ENCODE measurements around the gene DDX20. TPM values are rescaled to one million over a fixed set of nuclear protein-coding genes. Genes with fewer than 3 reads are reported as not detected.

Gene DDX20
- total RNA-seq, 6 experiments from 2014 or later, result 12.9 to 15.5 (median 13.9) TPM

- Mint-ChIP-seq H3K4me3 (no peak overlapping the region), H3K27ac (peak overlapping the region; percentile 15), H3K27me3 (ENCODE audit: insufficient read depth) (peaks cover 3% of the 10 kb centered on the region; the same call in 1 of the 2 replicates), H3K36me3 (ENCODE audit: low read depth) (peaks cover 5% of the 10 kb centered on the region; the same call in 1 of the 2 replicates), H3K9me3 (no peaks in the 10 kb centered on the region), H3K4me1 (ENCODE audit: low read depth) (peaks cover 22% of the 10 kb centered on the region)
- no peak for DNase-seq
- TF ChIP-seq CTCF (IDR thresholded peaks at IDR 0.05), result no peak
Measured at GRCh38 chr1:111720977-111721786, 34.5 kb upstream of the DDX20 start.

- H3K4me1 Mint-ChIP-seq (ENCODE audit: low read depth), result peaks cover 22% of the 10 kb centered on the region
- no peak overlapping the region for H3K27ac Mint-ChIP-seq
- peaks cover 1% of the 10 kb centered on the region; the same call in 1 of the 2 replicates for H3K27me3 Mint-ChIP-seq (ENCODE audit: insufficient read depth)
- H3K4me3 Mint-ChIP-seq, result no peak overlapping the region
- no peaks in the 10 kb centered on the region for H3K36me3 Mint-ChIP-seq (ENCODE audit: low read depth)
- H3K9me3 Mint-ChIP-seq, result no peaks in the 10 kb centered on the region
- no peak for DNase-seq
- no peak for TF ChIP-seq CTCF (IDR thresholded peaks at IDR 0.05)
Measured at GRCh38 chr1:111723091-111723806, 32.5 kb upstream of the DDX20 start.

GRCh38 chr1:111723871-111724270, 31.8 kb upstream of the DDX20 start:
- H3K36me3 Mint-ChIP-seq (ENCODE audit: low read depth), result no peaks in the 10 kb centered on the region
- H3K9me3 Mint-ChIP-seq, result no peaks in the 10 kb centered on the region
- no peak overlapping the region for H3K4me3 Mint-ChIP-seq
- no peak overlapping the region for H3K27ac Mint-ChIP-seq
- no peak for TF ChIP-seq CTCF (IDR thresholded peaks at IDR 0.05)
- H3K27me3 Mint-ChIP-seq (ENCODE audit: insufficient read depth), result peaks cover 1% of the 10 kb centered on the region; the same call in 1 of the 2 replicates
- H3K4me1 Mint-ChIP-seq (ENCODE audit: low read depth), result peaks cover 22% of the 10 kb centered on the region
- no peak for DNase-seq

DNA sequence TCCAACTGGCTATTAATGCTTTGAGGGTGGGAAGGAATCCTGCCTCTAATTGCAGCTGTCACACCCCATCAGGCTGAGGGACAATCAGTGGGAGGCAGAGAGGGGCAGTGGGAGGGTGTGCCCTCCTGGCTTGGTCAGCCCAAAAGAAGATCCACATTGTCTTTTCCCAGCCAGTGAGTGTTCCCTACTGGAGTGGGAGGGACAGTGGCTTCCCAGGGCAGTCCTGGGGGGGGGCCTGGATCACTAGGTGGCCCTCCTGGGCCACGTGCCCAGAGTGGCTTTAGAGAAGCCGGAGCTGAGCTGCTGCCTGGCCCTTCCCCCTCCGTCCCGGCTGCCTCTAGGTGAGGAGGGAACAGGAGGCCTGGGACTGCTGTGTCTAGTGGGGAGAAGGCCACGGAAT, 30.5 kb upstream of the DDX20 start:
- H3K9me3 Mint-ChIP-seq, result no peaks in the 10 kb centered on the region
- peaks cover 1% of the 10 kb centered on the region; the same call in 1 of the 2 replicates for H3K27me3 Mint-ChIP-seq (ENCODE audit: insufficient read depth)
- H3K27ac Mint-ChIP-seq, result no peak overlapping the region
- peaks cover 20% of the 10 kb centered on the region for H3K4me1 Mint-ChIP-seq (ENCODE audit: low read depth)
- no peak for TF ChIP-seq CTCF (IDR thresholded peaks at IDR 0.05)
- no peak for DNase-seq
- H3K36me3 Mint-ChIP-seq (ENCODE audit: low read depth), result no peaks in the 10 kb centered on the region
- no peak overlapping the region for H3K4me3 Mint-ChIP-seq

GRCh38 chr1:111727056-111727455, 28.6 kb upstream of the DDX20 start:
- no peak overlapping the region for H3K4me3 Mint-ChIP-seq
- no peaks in the 10 kb centered on the region for H3K27me3 Mint-ChIP-seq (ENCODE audit: insufficient read depth)
- H3K9me3 Mint-ChIP-seq, result no peaks in the 10 kb centered on the region
- DNase-seq, result no peak
- H3K27ac Mint-ChIP-seq, result no peak overlapping the region
- TF ChIP-seq CTCF (IDR thresholded peaks at IDR 0.05), result no peak
- no peaks in the 10 kb centered on the region for H3K36me3 Mint-ChIP-seq (ENCODE audit: low read depth)
- peaks cover 7% of the 10 kb centered on the region for H3K4me1 Mint-ChIP-seq (ENCODE audit: low read depth)

All from HFFc6 (cell line).